GM19463 (cell line): ENCODE data around the gene SF1.
"Not testable (repeated sequence)": the region's sequence is repeated elsewhere in the genome, so short reads cannot be mapped to it uniquely, and the experiment has no call there.

ENCODE experiments used
- ATAC-seq: cut with Tn5 transposase; IDR thresholded peaks from one replicate; pipeline ENCODE4 v1.9.1; 2021; ENCODE audit warnings: mild to moderate bottlenecking, moderate library complexity; ENCODE audit not compliant: unreplicated experiment

The SF1 gene, protein sequence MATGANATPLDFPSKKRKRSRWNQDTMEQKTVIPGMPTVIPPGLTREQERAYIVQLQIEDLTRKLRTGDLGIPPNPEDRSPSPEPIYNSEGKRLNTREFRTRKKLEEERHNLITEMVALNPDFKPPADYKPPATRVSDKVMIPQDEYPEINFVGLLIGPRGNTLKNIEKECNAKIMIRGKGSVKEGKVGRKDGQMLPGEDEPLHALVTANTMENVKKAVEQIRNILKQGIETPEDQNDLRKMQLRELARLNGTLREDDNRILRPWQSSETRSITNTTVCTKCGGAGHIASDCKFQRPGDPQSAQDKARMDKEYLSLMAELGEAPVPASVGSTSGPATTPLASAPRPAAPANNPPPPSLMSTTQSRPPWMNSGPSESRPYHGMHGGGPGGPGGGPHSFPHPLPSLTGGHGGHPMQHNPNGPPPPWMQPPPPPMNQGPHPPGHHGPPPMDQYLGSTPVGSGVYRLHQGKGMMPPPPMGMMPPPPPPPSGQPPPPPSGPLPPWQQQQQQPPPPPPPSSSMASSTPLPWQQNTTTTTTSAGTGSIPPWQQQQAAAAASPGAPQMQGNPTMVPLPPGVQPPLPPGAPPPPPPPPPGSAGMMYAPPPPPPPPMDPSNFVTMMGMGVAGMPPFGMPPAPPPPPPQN

DNA sequence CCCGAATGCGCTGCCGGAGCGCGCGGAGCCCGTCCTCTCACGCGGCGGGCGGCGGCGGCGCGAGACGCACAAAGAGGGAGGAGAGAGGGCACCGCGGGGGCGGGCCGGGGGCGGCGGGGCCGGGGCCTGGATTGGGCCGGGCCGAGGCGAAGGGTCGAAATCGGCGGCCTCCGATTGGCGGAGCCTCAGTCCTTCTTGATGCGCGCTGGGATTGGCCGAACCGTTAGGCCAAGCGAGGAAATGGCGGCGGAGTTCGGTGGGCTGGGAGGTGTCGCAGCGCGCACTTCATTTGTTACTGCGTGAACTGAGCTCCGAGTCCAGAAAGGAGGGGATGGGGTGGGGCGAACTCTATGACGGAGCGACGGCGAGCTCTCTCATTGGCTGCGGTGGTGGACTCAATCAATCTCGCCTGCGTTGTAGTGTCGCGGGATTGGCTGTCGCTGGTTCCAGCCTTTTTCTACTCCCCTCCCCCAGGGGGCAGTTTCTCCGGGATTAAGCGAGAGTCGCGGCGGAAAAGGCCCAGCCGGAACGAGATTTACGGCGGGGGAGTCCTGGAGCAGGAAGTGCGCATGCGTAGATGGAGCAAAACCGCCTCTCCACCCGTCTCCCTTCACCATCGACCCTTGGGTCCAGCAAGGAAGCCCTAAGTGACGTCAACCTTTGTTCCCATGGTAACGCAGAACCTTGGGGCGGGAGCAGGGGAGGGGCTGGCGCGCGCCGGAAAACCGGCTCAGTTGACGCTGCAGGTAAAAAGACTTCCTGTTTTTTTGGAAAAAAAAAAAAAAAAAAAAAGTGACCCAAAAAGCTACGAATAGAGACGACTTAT is at the start of gene SF1:
SF1 (minus strand) TSS at position 70 of the 826 bp plus-strand sequence. CDS start 150 bp downstream, outside the sequence.
- peak; percentile 83 for ATAC-seq

- ATAC-seq: no peak
These were observed 49.1 kb upstream of the SF1 start for GRCh38 chr11:64827451-64827839.

DNA sequence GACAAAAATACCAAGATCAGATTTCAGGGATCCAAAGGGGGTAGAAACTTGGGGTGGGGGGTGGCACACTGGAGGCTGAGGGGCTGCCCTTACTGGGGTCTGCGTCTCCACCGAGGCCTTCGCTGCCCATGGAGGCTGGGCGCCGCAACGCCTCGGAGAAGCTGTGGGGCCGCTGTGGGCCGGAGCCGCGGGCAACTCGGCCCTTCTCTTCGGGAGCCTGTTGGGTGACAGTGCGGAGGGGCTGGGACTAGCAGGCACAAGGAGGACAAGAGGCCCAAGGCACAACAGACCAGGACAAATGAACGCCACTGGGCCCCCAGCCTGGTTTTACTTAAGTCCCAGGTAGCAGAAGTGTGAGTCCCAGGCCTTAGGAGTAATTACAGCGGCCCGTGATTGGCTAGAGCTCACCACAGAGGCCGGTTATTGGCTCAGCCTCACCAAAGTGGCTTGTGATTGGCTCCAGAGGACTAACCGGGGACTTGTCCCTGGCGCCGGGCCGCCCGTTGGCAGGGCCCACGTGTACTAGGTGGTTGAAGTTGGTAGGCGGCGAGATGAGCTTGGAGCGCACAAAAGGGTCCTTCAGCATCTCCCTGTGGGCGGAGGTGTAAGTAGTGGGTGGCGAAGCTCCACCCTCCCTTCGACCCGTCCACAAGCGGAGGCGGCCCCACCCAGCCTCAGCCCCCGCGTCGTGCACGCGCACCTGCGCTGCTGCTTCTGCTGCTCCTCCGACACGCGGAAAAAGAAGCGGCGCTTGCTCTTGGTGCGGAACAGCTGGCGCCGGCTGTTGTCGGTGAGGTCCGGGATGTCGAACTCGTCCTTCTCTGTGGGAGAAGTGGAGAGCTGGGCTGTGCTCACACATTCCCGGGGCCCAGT is 48.5 kb upstream of the SF1 start:
- ATAC-seq: no peak

GRCh38 chr11:64826062-64826461 is 47.7 kb upstream of the SF1 start:
- no peak for ATAC-seq

- no peak for ATAC-seq
These were observed 45.3 kb upstream of the SF1 start for GRCh38 chr11:64823568-64824119.

DNA sequence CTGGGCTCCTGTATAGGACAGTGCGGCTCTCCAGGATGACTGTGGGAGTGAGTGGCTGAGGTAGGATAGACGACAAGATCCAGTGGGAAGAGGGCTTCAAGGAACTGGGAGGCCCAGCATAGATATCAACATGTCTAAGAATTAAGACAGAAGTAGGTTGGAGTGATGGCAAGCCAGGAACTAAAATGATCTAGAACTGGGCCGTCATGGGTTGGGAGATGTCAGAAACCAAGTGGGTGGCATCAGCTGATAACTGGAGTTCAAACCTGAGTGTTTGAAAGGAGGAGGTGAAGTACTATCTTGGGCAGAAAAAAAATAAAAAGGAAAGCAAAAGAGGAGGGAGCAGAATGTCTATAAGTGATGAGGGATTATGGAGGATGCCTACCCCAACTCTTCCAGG is 39.1 kb upstream of the SF1 start:
- no peak for ATAC-seq

DNA sequence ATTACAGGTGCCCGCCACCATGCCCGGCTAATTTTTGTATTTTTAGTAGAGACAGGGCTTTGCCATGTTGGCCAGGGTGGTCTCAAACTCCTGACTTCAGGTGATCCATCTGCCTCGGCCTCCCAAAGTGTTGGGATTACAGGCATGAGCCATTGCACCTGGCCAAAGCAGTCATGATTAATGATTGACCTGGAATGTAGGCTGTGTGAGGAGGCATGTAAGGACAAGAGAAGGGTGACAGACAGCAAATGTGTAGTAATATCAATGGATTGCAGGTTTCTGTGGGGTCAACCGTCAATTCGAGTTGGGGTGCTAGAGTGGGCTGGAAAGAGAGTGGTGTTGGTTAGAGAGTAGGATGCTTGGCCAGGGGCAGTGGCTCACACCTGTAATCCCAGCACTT is 37.1 kb upstream of the SF1 start:
- ATAC-seq: not testable (repeated sequence)

- ATAC-seq: peak; percentile 59
These were observed 36.4 kb upstream of the SF1 start for GRCh38 chr11:64814712-64815187.

DNA sequence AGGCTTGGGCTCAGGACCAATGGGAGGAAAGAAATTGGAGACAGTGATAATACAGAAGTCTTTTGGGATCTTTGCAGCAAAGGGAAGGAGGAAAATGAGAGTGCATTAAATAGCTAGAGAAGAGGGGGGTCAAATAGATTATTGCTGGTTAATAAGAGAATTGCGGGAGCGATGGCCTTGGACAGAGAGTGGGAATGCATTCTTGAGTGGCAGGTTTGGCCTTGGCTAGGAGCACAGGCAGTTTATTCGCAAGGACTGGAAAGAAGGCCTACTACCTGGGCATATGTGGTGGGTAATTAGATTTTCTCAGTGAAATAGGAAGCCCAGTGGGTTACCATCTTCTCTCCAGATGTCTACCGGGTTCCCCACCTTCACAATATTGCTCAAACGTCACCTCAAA is 35.5 kb upstream of the SF1 start:
- ATAC-seq: no peak

GRCh38 chr11:64810891-64811272 is 32.5 kb upstream of the SF1 start:
- ATAC-seq: no peak

GRCh38 chr11:64810271-64810890 is 32.0 kb upstream of the SF1 start, which contains the start of gene MEN1:
TSS of gene MEN1 (minus strand) at chr11:64810551. CDS start at chr11:64810109, 442 bp downstream.
- ATAC-seq: peak; percentile 63

- ATAC-seq: no peak
These were observed 31.5 kb upstream of the SF1 start for GRCh38 chr11:64809781-64810241.

GRCh38 chr11:64805481-64805880 is 27.1 kb upstream of the SF1 start:
- no peak for ATAC-seq

GRCh38 chr11:64804346-64805210 is 26.2 kb upstream of the SF1 start:
- ATAC-seq: no peak

DNA sequence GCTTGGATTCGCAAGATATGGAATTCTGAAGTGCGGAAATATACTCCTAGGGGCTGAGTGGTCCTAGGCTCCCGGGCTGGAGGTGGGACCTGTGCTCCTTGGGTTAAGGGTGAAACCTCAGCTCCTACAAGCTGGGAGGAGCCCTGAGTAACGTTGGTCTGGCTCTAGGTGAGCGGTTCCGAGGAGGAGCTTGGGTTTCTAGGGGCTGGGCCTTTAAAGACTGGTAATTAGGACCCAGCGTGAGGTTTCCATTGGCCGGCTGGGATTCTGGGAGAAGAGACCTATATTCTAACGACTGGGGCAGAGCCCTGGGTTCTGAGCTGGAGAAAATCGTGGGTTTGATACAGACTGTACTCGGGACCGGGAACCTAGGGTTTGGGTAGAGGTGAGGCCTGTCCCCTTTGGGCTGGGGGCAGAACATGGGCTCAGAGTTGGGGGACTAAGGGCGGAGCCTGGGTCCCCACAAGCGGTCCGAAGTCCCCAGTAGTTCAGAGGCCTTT is 25.6 kb upstream of the SF1 start:
- ATAC-seq: no peak

- peak; percentile 68 for ATAC-seq
These were observed 25.0 kb upstream of the SF1 start, which contains the start of gene MAP4K2 for GRCh38 chr11:64803158-64803845. TSS of gene MAP4K2 (minus strand) at chr11:64803214. CDS start at chr11:64803149, 65 bp downstream.

GRCh38 chr11:64802370-64803157 is 24.2 kb upstream of the SF1 start:
- peak; percentile 33 for ATAC-seq
